ENCODE results near the gene ATF4.
"Not testable (repeated sequence)": the region's sequence is repeated elsewhere in the genome, so short reads cannot be mapped to it uniquely, and the experiment has no call there.

ATF4 gene

GRCh38 chr22:39514373-39514973 lies 5.9 kb upstream of the ATF4 start:
- peak; percentile 49 for DNase-seq

- DNase-seq = no peak
Measured at GRCh38 chr22:39515266-39516050, 4.9 kb upstream of the ATF4 start.

- no peak for DNase-seq
Measured at GRCh38 chr22:39517470-39517869, 2.9 kb upstream of the ATF4 start.

- no peak for DNase-seq
Measured at GRCh38 chr22:39518144-39518786, 2.1 kb upstream of the ATF4 start.

- DNase-seq = no peak
Measured at GRCh38 chr22:39518996-39519680, 1.2 kb upstream of the ATF4 start.

GRCh38 chr22:39519681-39520225 lies 609 bp upstream of the ATF4 start:
- DNase-seq = no peak

- DNase-seq = not testable (repeated sequence)
Measured at GRCh38 chr22:39521106-39521885, 934 bp downstream of the ATF4 start.

- DNase-seq = not testable (repeated sequence)
Measured at GRCh38 chr22:39522091-39522490, 1.7 kb downstream of the ATF4 start.

- DNase-seq = peak; percentile 30
Measured at GRCh38 chr22:39522567-39523300, 2.4 kb downstream of the ATF4 start.

- no peak for DNase-seq
Measured at GRCh38 chr22:39524089-39524752, 3.9 kb downstream of the ATF4 start.

- no peak for DNase-seq
Measured at GRCh38 chr22:39524753-39525657, 4.6 kb downstream of the ATF4 start.

- no peak for DNase-seq
Measured at GRCh38 chr22:39525658-39525975, 5.3 kb downstream of the ATF4 start.

GRCh38 chr22:39526736-39527171 lies 6.4 kb downstream of the ATF4 start:
- DNase-seq = peak; percentile 44

- DNase-seq = no peak
Measured at GRCh38 chr22:39527481-39527961, 7.2 kb downstream of the ATF4 start.

GRCh38 chr22:39528080-39528661 lies 7.8 kb downstream of the ATF4 start:
- DNase-seq = no peak

- DNase-seq = peak; percentile 94
Measured at GRCh38 chr22:39528681-39529486, 8.5 kb downstream of the ATF4 start.

GRCh38 chr22:39529487-39529851 lies 9.1 kb downstream of the ATF4 start:
- no peak for DNase-seq

- DNase-seq = no peak
Measured at GRCh38 chr22:39530116-39530515, 9.8 kb downstream of the ATF4 start.
